ENCODE data around the gene SPA17. TPM values are rescaled to one million over a fixed set of nuclear protein-coding genes. Genes with fewer than 3 reads are reported as not detected.

Gene SPA17
- total RNA-seq, 2 experiments from 2014 or later = 5.1 to 5.5 TPM

DNA sequence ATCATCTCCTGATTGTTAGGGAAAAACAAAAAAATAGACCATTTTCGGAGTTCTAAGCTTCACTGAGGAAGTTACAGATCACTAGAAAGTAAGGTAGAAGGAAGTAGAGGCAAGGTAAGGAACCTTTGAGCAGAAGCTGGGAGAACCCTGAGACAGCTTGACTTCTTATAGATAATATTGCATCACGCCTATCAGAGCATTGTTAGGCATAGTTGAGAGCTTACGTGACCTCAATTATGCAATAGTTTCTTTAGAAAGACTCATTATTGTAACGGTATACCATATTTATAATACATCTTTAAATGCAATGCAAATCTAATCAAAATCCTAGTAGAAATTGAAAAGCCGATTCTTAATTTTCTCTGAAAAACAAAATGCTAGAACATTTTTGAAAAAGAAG is 46.2 kb upstream of the SPA17 start:
- CTCF ChIA-PET (ENCODE audit: unreplicated experiment) = no interaction called here
- H4K20me1 ChIP-seq (ENCODE audit: insufficient read depth, low read length) = peaks cover 9% of the 10 kb centered on the region; the same call in 1 of the 2 replicates
- POLR2A ChIA-PET = interaction anchor here (1.0 kb wide), 1 partner anchor 38 kb away, joined by 3 read pairs; no protein-coding TSS in a partner anchor
- H3K27ac ChIP-seq (ENCODE audit: low read depth, low read length, poor library complexity, severe bottlenecking) = no peak overlapping the region
- H3K4me1 ChIP-seq (ENCODE audit: insufficient read depth, low read length, poor library complexity, severe bottlenecking) = peaks cover 7% of the 10 kb centered on the region
- H3K4me2 ChIP-seq (ENCODE audit: low read length) = no peak overlapping the region
- H3K9me3 ChIP-seq (ENCODE audit: low read length) = no peaks in the 10 kb centered on the region
- intact Hi-C loops (cut with micrococcal nuclease; ENCODE audit: unreplicated experiment) = no loop called here
- no peak overlapping the region for H3K4me3 ChIP-seq (ENCODE audit: low read depth, low read length, poor library complexity, severe bottlenecking)
- H3K79me2 ChIP-seq (ENCODE audit: insufficient read depth, low read depth, low read length) = peaks cover 24% of the 10 kb centered on the region
- BruUV-seq (replicated peaks) = no TSS peak
- H3K9me2 ChIP-seq (ENCODE audit: insufficient read depth, low read length) = no peaks in the 10 kb centered on the region
- H3K36me3 ChIP-seq (ENCODE audit: insufficient read depth, low read length) = peaks cover 78% of the 10 kb centered on the region
- no peak for DNase-seq (ENCODE audit: low spot score)
- H2AFZ ChIP-seq (ENCODE audit: low read length) = no peak overlapping the region
- TF ChIP-seq EZH2phosphoT487 (IDR thresholded peaks at IDR 0.05; ENCODE audit: borderline replicate concordance, low read depth, low read length) (no peak), CTCF (conservative IDR thresholded peaks at IDR 0.05; ENCODE audit: low read length) (no peak)

DNA sequence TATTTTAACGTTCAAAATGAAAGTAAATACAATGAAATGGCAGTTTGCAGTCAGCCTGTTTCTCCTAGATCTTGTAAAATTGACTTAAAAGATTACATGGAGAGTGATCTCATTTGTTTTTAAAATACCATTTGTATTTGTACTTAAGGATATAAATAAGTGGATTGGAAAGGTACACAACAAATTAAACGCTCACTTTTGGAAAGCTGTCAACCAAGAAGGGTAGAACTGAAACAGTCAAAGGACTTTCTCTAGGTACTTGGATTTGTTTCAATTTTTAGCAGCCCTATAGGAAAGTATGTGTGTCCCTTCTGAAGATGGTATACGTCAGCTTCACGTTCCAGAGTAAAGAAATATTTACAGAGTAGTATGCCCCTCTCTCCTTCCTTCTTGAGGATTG is 43.7 kb upstream of the SPA17 start:
- BruUV-seq (replicated peaks) = no TSS peak
- H3K36me3 ChIP-seq (ENCODE audit: insufficient read depth, low read length) = peaks cover 90% of the 10 kb centered on the region
- no peak for DNase-seq (ENCODE audit: low spot score)
- ChIA-PET POLR2A (interaction anchor here (0.6 to 4.8 kb wide), 2 partner anchors 7 to 213 kb away, joined by 4 to 21 read pairs; partner anchors contain the start of gene TBRG1), CTCF (ENCODE audit: unreplicated experiment) (interaction anchor here (1.0 kb wide), 1 partner anchor 171 kb away, joined by 3 read pairs; no protein-coding TSS in a partner anchor)
- no peaks in the 10 kb centered on the region for H3K4me1 ChIP-seq (ENCODE audit: insufficient read depth, low read length, poor library complexity, severe bottlenecking)
- H3K79me2 ChIP-seq (ENCODE audit: insufficient read depth, low read depth, low read length) = peaks cover 2% of the 10 kb centered on the region; the same call in 1 of the 2 replicates
- H3K27ac ChIP-seq (ENCODE audit: low read depth, low read length, poor library complexity, severe bottlenecking) = no peak overlapping the region
- no peak overlapping the region for H3K4me3 ChIP-seq (ENCODE audit: low read depth, low read length, poor library complexity, severe bottlenecking)
- H4K20me1 ChIP-seq (ENCODE audit: insufficient read depth, low read length) = no peaks in the 10 kb centered on the region
- H2AFZ ChIP-seq (ENCODE audit: low read length) = no peak overlapping the region
- no peak for TF ChIP-seq EZH2phosphoT487 (IDR thresholded peaks at IDR 0.05; ENCODE audit: borderline replicate concordance, low read depth, low read length)
- no peak for TF ChIP-seq CTCF (conservative IDR thresholded peaks at IDR 0.05; ENCODE audit: low read length)
- H3K9me2 ChIP-seq (ENCODE audit: insufficient read depth, low read length) = no peaks in the 10 kb centered on the region
- no peak overlapping the region for H3K4me2 ChIP-seq (ENCODE audit: low read length)
- no peaks in the 10 kb centered on the region for H3K9me3 ChIP-seq (ENCODE audit: low read length)
- intact Hi-C loops (cut with micrococcal nuclease; ENCODE audit: unreplicated experiment) = no loop called here

- no peaks in the 10 kb centered on the region for H3K9me2 ChIP-seq (ENCODE audit: insufficient read depth, low read length)
- no peaks in the 10 kb centered on the region for H3K9me3 ChIP-seq (ENCODE audit: low read length)
- no peak overlapping the region for H3K4me2 ChIP-seq (ENCODE audit: low read length)
- intact Hi-C loops (cut with micrococcal nuclease; ENCODE audit: unreplicated experiment) = no loop called here
- no TSS peak for BruUV-seq (replicated peaks)
- H3K36me3 ChIP-seq (ENCODE audit: insufficient read depth, low read length) = peaks cover 93% of the 10 kb centered on the region
- no peaks in the 10 kb centered on the region for H3K79me2 ChIP-seq (ENCODE audit: insufficient read depth, low read depth, low read length)
- ChIA-PET CTCF (ENCODE audit: unreplicated experiment) (no interaction called here), POLR2A (interaction anchor here (0.5 to 4.8 kb wide), 2 partner anchors 11 to 651 kb away, joined by 5 to 21 read pairs; partner anchors contain the start of gene TBRG1)
- peak; percentile 20 for DNase-seq (ENCODE audit: low spot score)
- TF ChIP-seq CTCF (conservative IDR thresholded peaks at IDR 0.05; ENCODE audit: low read length) (peak; percentile 64), EZH2phosphoT487 (IDR thresholded peaks at IDR 0.05; ENCODE audit: borderline replicate concordance, low read depth, low read length) (no peak)
- H3K4me3 ChIP-seq (ENCODE audit: low read depth, low read length, poor library complexity, severe bottlenecking) = no peak overlapping the region
- no peaks in the 10 kb centered on the region for H3K4me1 ChIP-seq (ENCODE audit: insufficient read depth, low read length, poor library complexity, severe bottlenecking)
- no peak overlapping the region for H2AFZ ChIP-seq (ENCODE audit: low read length)
- H4K20me1 ChIP-seq (ENCODE audit: insufficient read depth, low read length) = no peaks in the 10 kb centered on the region
- no peak overlapping the region for H3K27ac ChIP-seq (ENCODE audit: low read depth, low read length, poor library complexity, severe bottlenecking)
Observed at GRCh38 chr11:124633355-124633754, 40.3 kb upstream of the SPA17 start.

Measured in OCI-LY7 (cell line).